Transverse colon (tissue), 4 donors: ENCODE data around the gene XKR3.
"Not testable (repeated sequence)": the region's sequence is repeated elsewhere in the genome, so short reads cannot be mapped to it uniquely, and the experiment has no call there.

ENCODE experiments used
- EP300 ChIP-seq: sonication (generic); formaldehyde crosslinking; IDR thresholded peaks from one replicate; pipeline ENCODE4 v1.6.1; 2017; ENCODE audit warnings: antibody characterized with exemption, low read depth
- POLR2A ChIP-seq: fragments of 450-650 bp; IDR thresholded peaks from one replicate; pipeline ENCODE4 v1.6.1; 2016; ENCODE audit warnings: antibody characterized with exemption, mild to moderate bottlenecking, moderate library complexity
- POLR2AphosphoS5 ChIP-seq, 3 donors: sonication (generic); formaldehyde crosslinking; IDR thresholded peaks; one replicate each; pipeline ENCODE4 v1.6.1; 2016; ENCODE audit warnings: antibody characterized with exemption in 3 of 3
- TF ChIP-seq, protein P1 (sequence below), 5 experiments: fragments of 200-600 bp in 3 of 5; fragments of 450-650 bp in 2 of 5; sonication (generic) in 3 of 5; IDR thresholded peaks; 1 replicate in 2 of 5; 2 replicates in 3 of 5; pipeline ENCODE4 v1.5.1; 2016 to 2017; ENCODE audit warnings: antibody characterized with exemption in 5 of 5, inconsistent platforms in 3 of 5, mild to moderate bottlenecking in 2 of 5, moderate library complexity in 1 of 5

- not testable (repeated sequence) for TF ChIP-seq EP300; POLR2A; POLR2AphosphoS5 (IDR thresholded peaks at IDR 0.05)
- TF ChIP-seq, protein P1, sequence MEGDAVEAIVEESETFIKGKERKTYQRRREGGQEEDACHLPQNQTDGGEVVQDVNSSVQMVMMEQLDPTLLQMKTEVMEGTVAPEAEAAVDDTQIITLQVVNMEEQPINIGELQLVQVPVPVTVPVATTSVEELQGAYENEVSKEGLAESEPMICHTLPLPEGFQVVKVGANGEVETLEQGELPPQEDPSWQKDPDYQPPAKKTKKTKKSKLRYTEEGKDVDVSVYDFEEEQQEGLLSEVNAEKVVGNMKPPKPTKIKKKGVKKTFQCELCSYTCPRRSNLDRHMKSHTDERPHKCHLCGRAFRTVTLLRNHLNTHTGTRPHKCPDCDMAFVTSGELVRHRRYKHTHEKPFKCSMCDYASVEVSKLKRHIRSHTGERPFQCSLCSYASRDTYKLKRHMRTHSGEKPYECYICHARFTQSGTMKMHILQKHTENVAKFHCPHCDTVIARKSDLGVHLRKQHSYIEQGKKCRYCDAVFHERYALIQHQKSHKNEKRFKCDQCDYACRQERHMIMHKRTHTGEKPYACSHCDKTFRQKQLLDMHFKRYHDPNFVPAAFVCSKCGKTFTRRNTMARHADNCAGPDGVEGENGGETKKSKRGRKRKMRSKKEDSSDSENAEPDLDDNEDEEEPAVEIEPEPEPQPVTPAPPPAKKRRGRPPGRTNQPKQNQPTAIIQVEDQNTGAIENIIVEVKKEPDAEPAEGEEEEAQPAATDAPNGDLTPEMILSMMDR (IDR thresholded peaks at IDR 0.05), result not testable (repeated sequence)
These were observed 53.6 kb downstream of the XKR3 start for GRCh38 chr22:16771569-16771968.
